GM20431 (cell line): Measurements from ENCODE around the gene IQCF5.
"Not testable (repeated sequence)": the region's sequence is repeated elsewhere in the genome, so short reads cannot be mapped to it uniquely, and the experiment has no call there.

ENCODE experiments used
- in situ Hi-C: fragments of 300-500 bp; cut with MseI, MboI; formaldehyde crosslinking; loops from one replicate; pipeline ENCODE4 v1.15.0; 2020; ENCODE audit warnings: low sequenced_read_pairs; ENCODE audit not compliant: unreplicated experiment

Gene IQCF5

DNA sequence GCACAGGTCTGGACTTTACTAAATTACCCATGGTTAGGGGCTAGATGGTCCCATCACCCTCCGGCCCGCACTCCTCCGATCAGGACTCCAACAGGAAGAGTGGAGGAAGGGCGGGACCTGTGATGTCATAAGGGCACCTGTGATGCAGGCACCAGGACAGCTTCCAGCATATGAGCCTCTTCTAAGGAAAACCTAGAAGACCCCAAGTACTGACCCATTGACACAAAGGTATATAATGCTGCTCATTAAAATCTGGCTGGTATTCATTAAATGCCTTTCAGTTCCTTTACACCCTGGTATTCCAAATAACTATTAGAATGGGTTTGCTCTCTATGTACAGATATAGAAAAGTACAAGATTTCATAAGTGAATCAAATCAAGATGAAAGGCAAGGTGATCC lies at the start of gene IQCF5:
Gene IQCF5 (minus strand): TSS at position 101 of the 400 bp plus-strand sequence. CDS start 70 bp downstream, at position 31.
- in situ Hi-C loops, result no loop called here

DNA sequence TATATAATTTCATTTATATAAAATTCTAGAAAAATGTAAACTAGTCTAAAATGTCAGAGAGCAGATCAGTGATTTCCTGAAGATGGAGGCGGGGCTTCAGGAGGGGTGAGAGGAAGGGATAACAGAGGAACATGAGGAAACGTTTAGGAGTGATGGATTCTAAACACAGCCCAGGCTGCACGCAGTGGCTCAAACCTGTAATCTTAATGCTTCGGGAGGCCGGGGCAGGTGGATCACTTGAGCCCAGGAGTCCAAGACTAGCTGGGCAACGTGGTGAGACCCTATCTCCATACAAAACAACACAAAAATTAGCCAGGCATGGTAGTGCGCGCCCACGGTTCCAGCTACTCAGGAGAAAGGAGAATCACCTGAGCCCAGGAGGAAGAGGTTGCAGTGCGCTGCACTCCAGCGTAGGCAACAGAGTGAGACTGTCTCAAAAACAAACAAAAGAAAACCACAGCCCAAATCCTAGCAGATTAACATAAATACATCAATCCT lies 45.7 kb upstream of the IQCF5 start:
- in situ Hi-C loops, result no loop called here

DNA sequence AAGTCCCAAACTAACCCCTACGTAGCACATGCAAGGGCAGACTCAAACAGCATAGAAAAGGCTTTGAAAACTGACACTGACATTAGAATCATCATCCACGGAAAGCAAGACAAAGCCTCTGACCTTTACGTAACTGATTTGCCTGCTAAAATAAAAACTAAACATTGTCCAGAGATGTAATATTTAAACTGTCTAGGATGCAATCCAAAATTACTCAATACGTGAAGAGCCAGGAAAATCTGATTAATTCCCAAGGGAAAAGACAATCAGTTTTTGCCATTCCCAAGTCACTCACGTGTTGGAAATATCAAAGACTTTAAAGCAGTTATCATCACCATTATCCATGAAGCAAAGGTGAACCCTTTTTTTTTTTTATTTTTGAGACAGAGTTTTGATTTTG lies 41.0 kb upstream of the IQCF5 start:
- in situ Hi-C loops, result no loop called here

DNA sequence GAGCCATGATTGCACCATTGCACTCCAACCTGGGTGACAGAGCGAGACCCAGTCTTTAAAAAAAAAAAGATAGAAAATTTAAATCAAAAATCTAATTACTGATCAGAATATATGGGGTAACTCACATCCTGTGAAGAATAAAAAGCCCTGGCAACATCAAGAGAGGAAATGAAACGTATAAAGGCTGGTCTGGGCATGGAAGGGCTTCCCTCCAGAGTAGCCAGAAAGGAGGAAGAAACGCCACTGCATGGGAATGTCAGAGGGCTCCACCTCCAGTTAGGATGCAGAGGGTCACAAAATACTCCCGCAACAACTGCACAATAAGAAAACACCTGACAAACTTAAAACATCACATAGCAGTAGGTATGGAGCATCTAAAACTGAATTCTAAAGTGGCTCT lies 32.6 kb upstream of the IQCF5 start:
- in situ Hi-C loops, result no loop called here

DNA sequence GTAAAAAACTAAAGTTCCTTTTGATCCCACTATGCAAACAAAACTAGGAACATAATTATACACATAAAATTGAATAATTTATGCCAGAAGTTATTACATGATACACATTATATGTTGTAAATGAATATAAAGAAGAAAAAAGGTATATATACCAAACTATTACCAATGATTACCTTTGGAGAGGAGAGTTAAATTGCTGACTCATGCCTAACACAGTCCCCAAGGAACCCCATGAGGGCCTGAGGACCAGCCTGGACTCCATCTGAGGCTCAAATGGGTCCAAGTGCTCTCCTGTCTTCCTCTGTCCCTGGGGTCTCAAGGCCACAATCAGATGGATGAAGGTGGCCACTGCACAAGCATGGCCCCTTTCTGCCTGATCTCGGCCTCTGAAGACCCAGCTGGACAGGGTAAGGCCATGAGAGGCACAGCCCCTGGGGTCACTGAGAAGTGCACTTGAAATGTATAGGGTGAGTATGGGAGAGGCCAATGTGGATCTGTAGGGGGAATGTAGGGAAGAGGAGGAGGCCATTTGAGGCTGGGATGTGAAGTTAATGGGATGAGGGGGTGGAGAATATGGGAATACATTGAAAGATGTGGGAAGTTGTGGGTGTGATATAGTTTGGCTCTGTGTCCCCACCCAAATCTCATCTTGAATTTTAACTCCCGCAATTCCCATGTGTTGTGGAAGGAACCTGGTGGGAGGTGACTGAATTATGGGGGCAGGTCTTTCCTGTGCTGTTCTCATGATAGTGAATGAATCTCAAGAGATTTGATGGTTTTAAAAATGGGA lies 28.8 kb upstream of the IQCF5 start:
- in situ Hi-C loops, result no loop called here

DNA sequence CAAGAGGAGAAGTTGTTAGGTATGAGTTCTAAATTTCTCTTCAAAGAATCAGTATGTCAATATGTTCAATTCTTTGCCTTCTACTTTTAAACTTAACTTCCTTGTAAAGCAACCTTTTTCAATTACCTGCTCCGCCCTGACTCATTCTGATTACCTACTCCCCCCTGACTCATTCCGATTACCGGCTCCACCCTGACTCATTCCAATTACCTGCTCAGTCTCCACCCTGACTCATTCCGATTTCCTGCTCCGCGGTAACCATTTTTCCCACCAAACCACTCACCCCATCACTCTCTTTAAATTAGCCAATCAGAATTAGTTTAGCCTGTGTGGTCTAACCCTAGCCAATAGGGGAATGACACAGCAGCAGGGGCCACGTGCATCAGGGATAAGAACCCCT lies 27.0 kb upstream of the IQCF5 start:
- in situ Hi-C loops, result not testable (repeated sequence)

DNA sequence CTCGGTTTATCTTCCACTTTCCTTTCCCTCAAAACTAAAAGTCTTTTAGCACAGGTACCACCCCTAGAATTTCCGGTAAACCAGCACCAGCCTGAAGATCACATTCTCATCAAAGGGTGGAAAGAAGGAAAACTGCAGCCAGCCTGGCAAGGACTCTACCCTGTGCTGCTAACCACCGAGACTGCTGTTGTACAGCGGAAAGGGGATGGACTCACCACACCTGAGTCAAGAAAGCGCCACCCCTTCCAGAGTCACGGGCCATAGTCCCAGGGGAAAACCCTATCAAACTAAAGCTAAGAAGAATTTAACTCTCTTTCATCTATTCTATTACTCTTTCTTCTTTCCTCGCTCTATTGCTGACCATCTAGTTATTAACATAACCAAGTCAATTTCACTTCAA lies 24.6 kb upstream of the IQCF5 start:
- in situ Hi-C loops, result not testable (repeated sequence)

DNA sequence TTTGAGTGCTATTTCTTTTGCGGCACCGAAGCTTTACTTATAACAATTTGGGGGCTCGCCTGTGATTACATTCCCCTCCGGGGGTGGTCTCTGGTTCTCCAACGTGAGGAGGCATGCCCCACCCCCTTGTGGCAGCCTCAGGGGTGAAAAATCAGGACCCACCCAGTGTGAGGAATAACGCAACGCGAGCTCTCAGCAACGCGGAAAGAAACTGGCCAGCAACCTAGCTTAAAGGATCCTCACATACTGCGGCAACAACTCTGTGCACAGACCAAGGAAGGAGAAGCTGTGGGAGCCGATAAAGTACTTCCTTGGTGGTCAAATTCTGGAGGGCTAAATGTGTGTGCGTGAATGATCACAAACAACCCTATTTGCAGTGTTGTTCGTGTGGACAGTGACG lies 22.0 kb upstream of the IQCF5 start:
- in situ Hi-C loops, result no loop called here

DNA sequence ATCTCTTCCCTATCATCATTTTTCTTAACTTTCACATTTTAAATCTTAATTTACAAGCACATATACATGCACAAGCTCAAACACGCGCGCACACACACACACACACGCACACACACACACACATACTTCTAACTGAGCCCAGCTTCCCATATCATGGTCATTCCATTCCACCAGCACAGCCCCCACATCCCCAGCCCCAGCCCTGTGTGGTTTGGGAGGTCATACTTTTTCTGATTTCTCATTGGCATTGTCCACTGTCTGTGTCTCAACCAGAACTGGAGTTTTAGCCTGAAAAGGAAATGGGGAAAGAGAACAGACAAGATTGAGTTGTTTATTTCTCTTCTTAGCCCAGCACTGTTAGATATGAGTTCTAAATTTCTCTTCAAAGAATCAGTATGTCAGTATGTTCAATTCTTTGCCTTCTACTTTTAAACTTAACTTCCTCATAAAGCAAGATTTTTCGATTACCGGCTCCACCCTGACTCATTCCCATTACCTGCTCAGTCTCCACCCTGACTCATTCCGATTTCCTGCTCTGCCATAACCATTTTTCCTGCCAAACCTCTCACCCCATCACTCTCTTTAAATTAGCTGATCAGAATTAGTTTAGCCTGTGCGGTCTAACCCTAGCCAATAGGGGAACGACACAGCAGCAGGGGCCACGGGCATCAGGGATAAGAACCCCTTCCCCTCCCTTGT lies 21.4 kb upstream of the IQCF5 start:
- in situ Hi-C loops, result no loop called here

DNA sequence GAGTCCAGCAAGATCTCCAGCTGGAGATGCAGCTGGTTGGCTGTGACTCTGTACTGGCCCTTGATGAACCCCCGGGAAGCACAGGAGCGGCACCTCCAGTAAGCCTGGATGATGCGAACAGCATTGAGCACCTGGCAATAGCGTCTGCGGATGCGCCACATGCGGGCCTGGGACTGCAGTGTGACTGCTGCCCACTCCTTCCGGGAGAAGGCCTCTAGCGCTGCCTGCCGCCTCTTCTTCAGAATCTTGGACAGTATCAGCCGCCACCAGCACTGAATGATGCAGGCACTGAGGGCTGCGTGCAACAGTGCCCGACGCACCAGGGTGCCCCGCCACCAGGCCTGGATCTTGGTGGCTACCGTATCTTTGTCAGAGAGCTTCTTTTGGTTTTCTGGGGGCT lies 19.5 kb upstream of the IQCF5 start:
- in situ Hi-C loops, result no loop called here

DNA sequence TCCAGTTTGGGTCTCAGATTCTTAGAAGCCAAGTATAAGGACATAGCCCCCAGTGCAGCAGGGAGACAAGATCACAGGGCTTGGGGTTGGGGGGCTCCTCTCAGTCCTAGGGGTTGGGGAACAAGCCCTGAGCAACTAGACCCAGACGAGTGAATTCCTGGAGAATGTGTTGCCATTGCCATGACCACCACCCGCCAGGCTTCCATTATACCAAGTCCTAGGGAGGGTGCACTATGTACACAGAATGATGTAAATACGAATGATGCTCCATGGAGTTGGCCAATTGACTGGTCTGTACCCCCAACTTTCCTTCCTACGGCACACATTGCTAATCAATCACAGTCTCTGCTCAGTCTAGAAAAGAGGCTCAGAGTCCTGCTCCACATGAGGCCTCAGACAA lies 19.0 kb upstream of the IQCF5 start:
- in situ Hi-C loops, result no loop called here

DNA sequence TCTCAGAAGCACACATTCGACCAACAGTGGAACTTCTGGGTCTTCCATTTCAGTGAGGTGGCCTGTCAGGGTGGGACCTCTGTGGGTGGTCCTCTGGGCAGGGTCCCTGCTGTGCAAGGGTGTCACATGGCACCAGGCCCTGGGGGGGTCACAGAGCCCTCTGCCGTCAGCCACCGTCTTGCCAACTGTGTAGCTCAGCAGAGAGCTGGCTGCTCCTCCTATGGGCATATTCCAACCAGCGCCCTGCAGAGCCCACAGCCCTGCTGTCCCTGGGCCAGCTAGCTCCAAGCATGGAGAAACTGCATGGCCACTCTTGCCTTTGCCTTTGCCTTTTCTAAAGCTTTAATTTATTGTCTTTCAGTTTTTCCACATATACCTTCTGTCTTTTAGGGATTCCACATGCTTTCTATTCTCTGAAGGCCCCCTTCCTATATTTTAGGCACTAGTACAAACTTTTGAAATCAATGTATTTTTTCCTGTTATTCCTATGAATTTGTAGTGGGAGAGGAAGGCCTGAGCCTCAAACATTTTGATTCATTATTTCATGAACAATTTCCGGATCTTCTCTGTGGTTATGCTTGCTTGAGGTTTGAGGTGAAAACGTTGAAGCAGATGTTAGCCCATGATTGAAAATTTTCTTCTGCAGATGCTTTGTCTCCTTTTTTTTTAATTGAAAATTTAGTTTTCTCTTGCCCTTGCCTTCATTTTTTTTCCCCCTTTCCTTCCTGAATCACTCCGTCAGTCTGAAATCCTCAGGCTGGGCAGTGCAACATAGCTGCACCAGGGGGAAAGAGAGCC lies 16.0 kb upstream of the IQCF5 start:
- in situ Hi-C loops, result no loop called here

DNA sequence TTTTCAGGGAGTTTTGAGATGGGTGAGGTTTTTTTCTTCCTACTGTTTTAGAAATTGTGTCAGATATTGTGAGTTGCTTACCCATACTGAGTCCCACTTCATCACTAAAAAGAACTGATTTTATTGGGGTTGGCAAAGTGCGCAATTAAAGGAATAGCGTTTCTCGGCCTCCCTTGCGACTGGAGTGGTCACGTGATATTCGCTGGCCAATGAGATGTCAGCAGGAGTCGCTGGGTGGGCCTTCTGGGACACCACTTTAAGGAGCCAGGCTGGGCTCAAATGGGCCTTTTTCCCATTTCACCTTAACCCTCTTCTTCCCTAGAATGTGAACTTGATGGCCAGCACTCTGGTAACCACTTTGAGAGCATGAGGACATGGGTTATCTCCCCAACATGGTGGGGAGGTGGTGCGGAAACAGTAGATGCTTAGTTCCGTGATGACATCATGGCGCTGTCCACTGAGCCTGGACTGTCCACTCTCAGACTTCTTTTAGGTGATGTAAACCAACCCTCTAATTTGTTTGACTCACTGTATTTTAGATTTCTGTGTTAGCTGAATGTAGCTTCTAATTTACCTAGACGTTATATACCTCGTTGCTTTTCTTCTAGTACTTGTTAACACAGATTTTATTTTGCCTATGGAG lies 13.2 kb upstream of the IQCF5 start:
- in situ Hi-C loops, result no loop called here

DNA sequence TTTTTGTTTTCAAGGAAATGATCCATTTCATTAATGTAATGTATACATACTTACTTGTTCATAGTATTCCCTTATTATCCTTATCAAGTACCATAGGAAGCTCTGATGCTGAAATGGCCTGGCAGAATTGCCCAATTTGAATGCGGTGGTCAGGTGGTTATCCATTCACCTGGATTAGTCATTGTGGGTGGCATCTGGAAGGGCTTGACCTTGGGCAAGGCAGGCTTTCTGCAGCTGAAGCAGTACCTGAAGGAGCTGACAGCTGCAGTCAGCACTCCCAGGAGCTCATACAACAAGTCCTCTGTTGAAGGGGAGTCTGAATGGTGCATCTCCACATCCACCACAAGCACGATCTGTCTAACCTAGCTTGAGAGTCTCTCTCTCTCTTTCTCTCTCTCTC lies 12.2 kb upstream of the IQCF5 start:
- in situ Hi-C loops, result no loop called here

DNA sequence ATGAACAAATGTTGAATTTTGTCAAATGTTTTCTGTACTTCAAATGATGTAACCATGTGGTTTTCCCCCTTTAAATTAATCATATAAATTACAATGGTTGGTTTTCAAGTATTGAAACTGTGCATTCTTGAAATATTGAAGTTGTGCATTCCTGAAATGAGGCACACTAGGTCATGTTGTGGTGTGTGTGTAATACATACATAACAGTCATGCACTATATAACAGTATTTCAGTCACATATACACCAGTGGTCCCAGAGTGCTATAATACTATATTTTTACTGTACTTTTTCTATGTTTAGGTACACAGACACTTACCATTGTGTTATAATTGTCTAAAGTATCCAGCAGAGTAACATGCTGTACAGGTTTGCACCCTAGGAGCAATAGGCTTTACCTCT lies 11.0 kb upstream of the IQCF5 start:
- in situ Hi-C loops, result no loop called here

DNA sequence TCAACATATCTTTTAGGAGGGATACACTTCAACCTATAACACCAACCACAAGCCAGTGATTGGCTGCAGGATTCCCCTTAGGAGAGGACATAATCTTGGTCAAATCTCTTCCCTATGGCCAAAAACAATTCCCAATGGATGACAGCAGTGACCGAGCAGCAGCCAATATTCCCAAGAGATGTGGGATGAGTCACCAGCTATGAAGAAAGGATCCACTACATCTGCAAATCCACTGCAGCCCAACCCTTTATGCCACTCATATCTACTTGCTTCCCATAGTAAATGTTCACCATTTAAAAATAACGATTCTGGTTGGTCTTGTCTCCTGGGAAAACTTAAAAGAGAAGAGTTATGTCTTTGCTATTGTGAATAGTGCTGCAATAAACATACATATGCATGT lies 4.5 kb upstream of the IQCF5 start:
- in situ Hi-C loops, result no loop called here

DNA sequence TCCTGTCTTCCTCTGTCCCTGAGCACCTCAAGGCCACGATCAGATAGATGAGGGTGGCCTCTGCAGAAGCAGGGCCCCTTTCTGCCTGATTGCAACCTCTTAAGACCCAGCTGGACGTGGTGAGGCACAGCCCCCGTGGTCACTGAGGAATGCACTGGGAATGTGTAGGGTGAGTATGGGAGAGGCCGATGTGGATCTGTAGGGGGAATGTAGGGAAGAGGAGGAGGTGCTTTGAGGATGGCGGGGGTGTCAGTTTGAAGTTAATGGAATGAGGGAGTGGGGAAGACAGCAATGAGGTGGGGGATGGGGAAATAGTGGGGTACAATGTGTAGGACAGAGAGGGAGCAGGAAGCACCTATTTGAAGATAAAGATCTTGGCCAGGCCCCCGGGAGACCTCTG lies 785 bp upstream of the IQCF5 start:
- in situ Hi-C loops, result no loop called here

DNA sequence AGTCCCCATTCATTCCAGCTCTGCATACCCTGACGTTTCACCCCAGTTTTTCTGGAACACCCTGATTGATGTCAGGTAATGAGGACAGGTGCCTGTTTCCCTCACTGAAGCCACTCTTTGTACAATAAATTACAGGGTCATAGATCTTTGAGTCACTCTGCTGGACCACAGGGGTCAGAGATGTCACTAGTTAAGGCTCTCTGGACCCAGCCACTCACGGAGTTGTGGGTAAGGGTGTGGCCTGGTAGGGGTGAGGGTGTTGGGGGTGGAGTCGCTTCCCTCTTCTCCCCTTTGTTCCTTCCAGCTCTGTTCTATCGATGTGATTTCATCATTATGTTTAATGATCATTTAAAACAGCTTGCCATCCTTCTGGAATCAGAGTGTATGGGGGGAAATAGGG lies 512 bp downstream of the IQCF5 start:
- in situ Hi-C loops, result no loop called here

DNA sequence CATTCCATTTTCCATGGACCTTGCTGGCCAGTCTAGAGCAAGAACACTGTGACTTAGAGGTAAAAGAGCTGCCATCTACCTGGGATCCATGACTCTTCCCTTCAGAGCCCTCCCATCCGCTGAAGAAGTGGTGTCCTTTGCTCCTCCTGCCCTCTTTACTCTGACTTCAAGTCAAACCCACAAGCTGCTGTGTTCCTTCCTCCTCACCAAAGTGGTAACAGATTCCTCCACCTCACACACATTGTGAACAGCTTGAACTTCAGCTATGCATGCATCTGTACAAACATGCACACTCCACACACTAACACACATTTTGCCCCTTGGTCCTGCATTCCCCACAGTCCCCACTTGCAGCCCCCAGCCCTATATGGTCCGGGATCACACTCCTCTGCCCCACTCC lies 990 bp downstream of the IQCF5 start:
- in situ Hi-C loops, result no loop called here

DNA sequence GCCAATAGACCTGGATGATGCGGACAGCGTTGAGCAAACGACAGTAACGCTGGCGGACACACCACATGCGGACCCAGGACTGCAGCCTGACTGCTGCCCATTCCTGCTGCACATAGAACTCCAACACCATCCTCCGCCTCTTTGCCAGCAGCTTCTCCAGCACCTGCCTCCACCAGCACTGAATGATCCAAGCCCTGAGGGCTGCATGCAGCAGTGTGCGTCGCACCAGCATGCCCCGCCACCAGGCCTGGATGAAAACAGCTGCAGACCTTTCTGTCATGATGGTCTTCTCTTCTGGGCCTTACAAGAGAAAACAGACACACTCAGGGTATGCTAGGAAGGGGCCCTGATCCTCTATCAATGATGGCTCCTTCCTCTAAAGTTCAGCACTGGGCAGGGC lies 1.5 kb downstream of the IQCF5 start:
- in situ Hi-C loops, result no loop called here
